HEK293 (cell line): ENCODE measurements around the gene L3MBTL3.

Experiments used
- CTCF ChIA-PET: fragments of 350-600 bp; formaldehyde crosslinking; extraction: SDS; loops from one replicate; lab custom pipeline; 2021; ENCODE audit warnings: antibody characterized with exemption; lab: Yijun Ruan, JAX
- POLR2A ChIA-PET: fragments of 300-600 bp; formaldehyde crosslinking; extraction: SDS; loops from one replicate; lab custom pipeline; 2020; ENCODE audit warnings: antibody characterized with exemption, inconsistent platforms; lab: Yijun Ruan, JAX
- H3K27ac ChIP-seq: fragments of 200-500 bp; sonication (Bioruptor generic); 2 replicates; pipeline ENCODE4 v1.5.1; 2014; ENCODE audit warnings: low read depth, low read length, control low read depth, inconsistent platforms; ENCODE audit errors: extremely low read depth
- H3K36me3 ChIP-seq, 2 experiments: fragments of 200-500 bp in 1 of 2; sonication (Bioruptor generic) in 1 of 2; 1 replicate in 1 of 2; 2 replicates in 1 of 2; pipeline ENCODE4 v1.5.1; 2014 to 2017; ENCODE audit warnings: inconsistent platforms in 2 of 2, low read length in 2 of 2; ENCODE audit not compliant: control insufficient read depth in 2 of 2, insufficient read depth in 1 of 2
- H3K4me1 ChIP-seq: fragments of 200-500 bp; sonication (Bioruptor generic); 2 replicates; pipeline ENCODE4 v1.5.1; 2014; ENCODE audit warnings: mild to moderate bottlenecking, low read length, inconsistent platforms; ENCODE audit not compliant: control insufficient read depth, insufficient read depth
- H3K4me3 ChIP-seq: 2 replicates; pipeline ENCODE4 v1.5.1; 2011; ENCODE audit warnings: low read depth, mild to moderate bottlenecking, control low read depth, low read length, moderate library complexity
- H3K9me3 ChIP-seq: fragments of 200-500 bp; sonication (Bioruptor generic); 2 replicates; pipeline ENCODE4 v1.5.1; 2014; ENCODE audit warnings: low read depth, low read length, inconsistent platforms; ENCODE audit not compliant: control insufficient read depth, insufficient read depth
- KLF8 ChIP-seq: fragments of 450-650 bp; formaldehyde crosslinking; IDR thresholded peaks from 2 replicates; pipeline ENCODE4 v1.5.1; 2016; ENCODE audit warnings: missing biosample characterization, missing genetic modification characterization
- ZBTB17 ChIP-seq: fragments of 450-650 bp; formaldehyde crosslinking; IDR thresholded peaks from 2 replicates; pipeline ENCODE4 v1.5.1; 2016; ENCODE audit warnings: missing biosample characterization, missing genetic modification characterization
- ZBTB20 ChIP-seq: fragments of 450-650 bp; formaldehyde crosslinking; IDR thresholded peaks from 2 replicates; pipeline ENCODE4 v1.5.1; 2016; ENCODE audit warnings: missing biosample characterization, missing genetic modification characterization
- ZBTB48 ChIP-seq: fragments of 450-650 bp; formaldehyde crosslinking; IDR thresholded peaks from 2 replicates; pipeline ENCODE4 v1.5.1; 2016; ENCODE audit warnings: missing biosample characterization, missing genetic modification characterization
- ZBTB7A ChIP-seq: fragments of 450-650 bp; formaldehyde crosslinking; IDR thresholded peaks from 2 replicates; pipeline ENCODE4 v1.5.1; 2016; ENCODE audit warnings: low read depth, missing biosample characterization, missing genetic modification characterization
- ZBTB8A ChIP-seq: fragments of 450-650 bp; formaldehyde crosslinking; IDR thresholded peaks from 2 replicates; pipeline ENCODE4 v1.5.1; 2016; ENCODE audit warnings: missing biosample characterization, missing genetic modification characterization
- ZNF133 ChIP-seq: fragments of 450-650 bp; formaldehyde crosslinking; IDR thresholded peaks from 2 replicates; pipeline ENCODE4 v1.5.1; 2016; ENCODE audit warnings: missing biosample characterization, missing genetic modification characterization
- ZNF157 ChIP-seq: fragments of 450-650 bp; formaldehyde crosslinking; IDR thresholded peaks from 2 replicates; pipeline ENCODE4 v1.5.1; 2016; ENCODE audit warnings: missing biosample characterization, missing genetic modification characterization
- ZNF350 ChIP-seq: fragments of 450-650 bp; formaldehyde crosslinking; IDR thresholded peaks from 2 replicates; pipeline ENCODE4 v1.5.0; 2017; ENCODE audit warnings: missing biosample characterization, mild to moderate bottlenecking, missing genetic modification characterization
- ZNF354C ChIP-seq: fragments of 450-650 bp; formaldehyde crosslinking; IDR thresholded peaks from 2 replicates; pipeline ENCODE4 v1.5.1; 2016; ENCODE audit warnings: missing biosample characterization, missing genetic modification characterization, low read depth, borderline replicate concordance
- ZNF433 ChIP-seq: fragments of 450-650 bp; formaldehyde crosslinking; IDR thresholded peaks from 2 replicates; pipeline ENCODE4 v1.5.1; 2016; ENCODE audit warnings: missing biosample characterization, missing genetic modification characterization, low read depth
- ZNF473 ChIP-seq: fragments of 450-650 bp; formaldehyde crosslinking; IDR thresholded peaks from 2 replicates; pipeline ENCODE4 v1.5.1; 2017; ENCODE audit warnings: missing biosample characterization, missing genetic modification characterization
- ZNF529 ChIP-seq: fragments of 450-650 bp; formaldehyde crosslinking; IDR thresholded peaks from 2 replicates; pipeline ENCODE4 v1.5.1; 2017; ENCODE audit warnings: missing genetic modification characterization, missing biosample characterization; ENCODE audit not compliant: insufficient replicate concordance
- ZNF549 ChIP-seq: fragments of 450-650 bp; IDR thresholded peaks from 2 replicates; pipeline ENCODE4 v1.5.1; 2018; ENCODE audit warnings: missing biosample characterization, missing genetic modification characterization, mild to moderate bottlenecking, inconsistent platforms, moderate library complexity
- ZNF558 ChIP-seq: fragments of 450-650 bp; formaldehyde crosslinking; IDR thresholded peaks from 2 replicates; pipeline ENCODE4 v1.5.1; 2016; ENCODE audit warnings: missing biosample characterization, missing genetic modification characterization
- ZNF561 ChIP-seq: fragments of 450-650 bp; IDR thresholded peaks from 2 replicates; pipeline ENCODE4 v1.5.1; 2018; ENCODE audit warnings: missing biosample characterization, missing genetic modification characterization, borderline replicate concordance
- ZNF654 ChIP-seq: fragments of 450-650 bp; formaldehyde crosslinking; IDR thresholded peaks from 2 replicates; pipeline ENCODE4 v1.5.1; 2016; ENCODE audit warnings: low read depth, missing biosample characterization, missing genetic modification characterization
- ZNF701 ChIP-seq: fragments of 450-650 bp; formaldehyde crosslinking; IDR thresholded peaks from 2 replicates; pipeline ENCODE4 v1.5.1; 2016; ENCODE audit warnings: missing biosample characterization, missing genetic modification characterization
- ZNF792 ChIP-seq: fragments of 450-650 bp; formaldehyde crosslinking; IDR thresholded peaks from 2 replicates; pipeline ENCODE4 v1.5.1; 2016; ENCODE audit warnings: missing biosample characterization, missing genetic modification characterization
- ZNF837 ChIP-seq: fragments of 450-650 bp; formaldehyde crosslinking; IDR thresholded peaks from 2 replicates; pipeline ENCODE4 v1.5.1; 2016; ENCODE audit warnings: missing biosample characterization, missing genetic modification characterization
- TF ChIP-seq, protein P1 (sequence below): fragments of 450-650 bp; formaldehyde crosslinking; IDR thresholded peaks from 2 replicates; pipeline ENCODE4 v1.5.1; 2016; ENCODE audit warnings: missing biosample characterization, missing genetic modification characterization, borderline replicate concordance
- TF ChIP-seq, protein P2 (sequence below): fragments of 450-650 bp; formaldehyde crosslinking; IDR thresholded peaks from 2 replicates; pipeline ENCODE4 v1.5.1; 2016; ENCODE audit warnings: missing biosample characterization, missing genetic modification characterization, borderline replicate concordance
- TF ChIP-seq, protein P3 (sequence below): fragments of 450-650 bp; formaldehyde crosslinking; IDR thresholded peaks from 2 replicates; pipeline ENCODE4 v1.5.1; 2017; ENCODE audit warnings: missing biosample characterization, missing genetic modification characterization

The L3MBTL3 gene

DNA sequence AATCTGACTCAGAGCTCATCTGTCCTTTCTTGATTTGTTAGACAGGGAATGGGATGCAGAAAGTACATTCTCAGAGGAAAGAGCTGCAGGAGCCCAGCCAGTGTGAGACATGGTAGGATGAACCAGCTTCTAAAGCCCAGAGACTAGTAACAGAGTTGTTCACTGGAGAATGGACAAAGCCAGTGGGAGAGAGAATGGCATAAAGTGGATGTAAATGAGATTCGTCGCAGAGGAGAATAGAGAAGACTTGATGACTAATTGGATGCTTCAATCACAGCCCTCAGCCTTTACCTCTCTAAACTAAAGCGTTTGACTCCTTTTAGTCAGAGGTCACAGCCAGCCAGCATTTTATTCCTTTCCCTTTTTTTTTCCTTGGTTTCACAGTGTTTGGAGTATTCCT, 25.5 kb upstream of the L3MBTL3 start (continued):
- TF ChIP-seq ZNF558 (no peak), ZBTB7A (tag by site-specific recombination) (no peak), ZNF133 (tag by site-specific recombination) (no peak), ZNF701 (no peak), ZNF792 (no peak)
- TF ChIP-seq, protein P1, sequence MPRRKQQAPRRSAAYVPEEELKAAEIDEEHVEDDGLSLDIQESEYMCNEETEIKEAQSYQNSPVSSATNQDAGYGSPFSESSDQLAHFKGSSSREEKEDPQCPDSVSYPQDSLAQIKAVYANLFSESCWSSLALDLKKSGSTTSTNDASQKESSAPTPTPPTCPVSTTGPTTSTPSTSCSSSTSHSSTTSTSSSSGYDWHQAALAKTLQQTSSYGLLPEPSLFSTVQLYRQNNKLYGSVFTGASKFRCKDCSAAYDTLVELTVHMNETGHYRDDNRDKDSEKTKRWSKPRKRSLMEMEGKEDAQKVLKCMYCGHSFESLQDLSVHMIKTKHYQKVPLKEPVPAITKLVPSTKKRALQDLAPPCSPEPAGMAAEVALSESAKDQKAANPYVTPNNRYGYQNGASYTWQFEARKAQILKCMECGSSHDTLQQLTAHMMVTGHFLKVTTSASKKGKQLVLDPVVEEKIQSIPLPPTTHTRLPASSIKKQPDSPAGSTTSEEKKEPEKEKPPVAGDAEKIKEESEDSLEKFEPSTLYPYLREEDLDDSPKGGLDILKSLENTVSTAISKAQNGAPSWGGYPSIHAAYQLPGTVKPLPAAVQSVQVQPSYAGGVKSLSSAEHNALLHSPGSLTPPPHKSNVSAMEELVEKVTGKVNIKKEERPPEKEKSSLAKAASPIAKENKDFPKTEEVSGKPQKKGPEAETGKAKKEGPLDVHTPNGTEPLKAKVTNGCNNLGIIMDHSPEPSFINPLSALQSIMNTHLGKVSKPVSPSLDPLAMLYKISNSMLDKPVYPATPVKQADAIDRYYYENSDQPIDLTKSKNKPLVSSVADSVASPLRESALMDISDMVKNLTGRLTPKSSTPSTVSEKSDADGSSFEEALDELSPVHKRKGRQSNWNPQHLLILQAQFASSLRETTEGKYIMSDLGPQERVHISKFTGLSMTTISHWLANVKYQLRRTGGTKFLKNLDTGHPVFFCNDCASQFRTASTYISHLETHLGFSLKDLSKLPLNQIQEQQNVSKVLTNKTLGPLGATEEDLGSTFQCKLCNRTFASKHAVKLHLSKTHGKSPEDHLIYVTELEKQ (tag by site-specific recombination) = no peak

DNA sequence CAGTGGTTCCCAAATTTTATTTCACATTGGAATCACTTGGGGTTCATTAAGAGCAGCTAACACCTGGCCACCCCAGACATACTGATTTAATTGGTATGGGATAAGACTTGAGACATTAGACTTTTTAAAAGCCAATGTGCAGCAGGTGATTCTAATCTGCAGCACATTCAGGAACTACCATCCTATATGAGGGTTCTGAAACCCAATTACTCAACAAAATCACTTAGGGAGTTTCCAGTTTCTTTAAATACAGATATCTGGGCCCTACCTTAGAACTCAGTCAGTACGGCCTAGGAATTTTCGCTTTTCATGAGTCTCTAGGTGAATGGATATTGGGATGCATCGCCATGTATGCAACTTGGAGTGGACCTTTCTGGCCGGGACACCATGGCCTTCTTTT, 24.0 kb upstream of the L3MBTL3 start:
- no peaks in the 10 kb centered on the region for H3K4me1 ChIP-seq
- no peaks in the 10 kb centered on the region for H3K36me3 ChIP-seq
- no peaks in the 10 kb centered on the region for H3K9me3 ChIP-seq
- no peak overlapping the region for H3K27ac ChIP-seq
- POLR2A ChIA-PET = no interaction called here
- no peak overlapping the region for H3K4me3 ChIP-seq
- TF ChIP-seq ZBTB17 (tag by site-specific recombination) (no peak), ZNF837 (tag by site-specific recombination) (no peak), KLF8 (tag by site-specific recombination) (no peak), ZNF654 (no peak), ZBTB8A (tag by site-specific recombination) (no peak), ZBTB48 (tag by site-specific recombination) (no peak), ZNF354C (no peak), ZNF433 (no peak), ZNF473 (tag by site-specific recombination) (no peak), ZNF529 (tag by site-specific recombination) (no peak), ZNF350 (tag by site-specific recombination) (no peak)
- TF ChIP-seq, protein P2, sequence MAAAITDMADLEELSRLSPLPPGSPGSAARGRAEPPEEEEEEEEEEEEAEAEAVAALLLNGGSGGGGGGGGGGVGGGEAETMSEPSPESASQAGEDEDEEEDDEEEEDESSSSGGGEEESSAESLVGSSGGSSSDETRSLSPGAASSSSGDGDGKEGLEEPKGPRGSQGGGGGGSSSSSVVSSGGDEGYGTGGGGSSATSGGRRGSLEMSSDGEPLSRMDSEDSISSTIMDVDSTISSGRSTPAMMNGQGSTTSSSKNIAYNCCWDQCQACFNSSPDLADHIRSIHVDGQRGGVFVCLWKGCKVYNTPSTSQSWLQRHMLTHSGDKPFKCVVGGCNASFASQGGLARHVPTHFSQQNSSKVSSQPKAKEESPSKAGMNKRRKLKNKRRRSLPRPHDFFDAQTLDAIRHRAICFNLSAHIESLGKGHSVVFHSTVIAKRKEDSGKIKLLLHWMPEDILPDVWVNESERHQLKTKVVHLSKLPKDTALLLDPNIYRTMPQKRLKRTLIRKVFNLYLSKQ = no peak
- TF ChIP-seq, protein P3, sequence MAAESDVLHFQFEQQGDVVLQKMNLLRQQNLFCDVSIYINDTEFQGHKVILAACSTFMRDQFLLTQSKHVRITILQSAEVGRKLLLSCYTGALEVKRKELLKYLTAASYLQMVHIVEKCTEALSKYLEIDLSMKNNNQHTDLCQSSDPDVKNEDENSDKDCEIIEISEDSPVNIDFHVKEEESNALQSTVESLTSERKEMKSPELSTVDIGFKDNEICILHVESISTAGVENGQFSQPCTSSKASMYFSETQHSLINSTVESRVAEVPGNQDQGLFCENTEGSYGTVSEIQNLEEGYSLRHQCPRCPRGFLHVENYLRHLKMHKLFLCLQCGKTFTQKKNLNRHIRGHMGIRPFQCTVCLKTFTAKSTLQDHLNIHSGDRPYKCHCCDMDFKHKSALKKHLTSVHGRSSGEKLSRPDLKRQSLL (tag by site-specific recombination) = no peak
- CTCF ChIA-PET = interaction anchor here (1.1 kb wide), 1 partner anchor 390 kb away, joined by 3 read pairs; no protein-coding TSS in a partner anchor

DNA sequence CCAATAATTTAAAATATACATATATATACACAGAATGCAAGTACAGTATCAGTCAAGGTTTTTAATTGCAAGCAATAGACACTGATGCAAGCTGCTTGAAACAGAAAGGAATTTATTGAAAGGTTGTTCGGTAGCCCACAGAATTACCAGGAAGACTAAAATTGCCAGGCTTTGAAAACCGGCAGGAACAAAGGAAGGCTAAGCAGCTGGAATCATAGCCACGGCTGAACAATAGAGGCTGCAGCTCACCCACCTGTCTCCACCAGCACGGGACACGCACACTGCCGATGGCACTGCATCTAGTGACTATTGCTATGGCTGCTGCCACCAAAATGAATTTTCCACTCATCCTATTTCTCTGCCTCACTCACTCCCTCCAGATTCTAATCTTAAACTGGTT, 22.0 kb upstream of the L3MBTL3 start:
- CTCF ChIA-PET = no interaction called here
- no peak for TF ChIP-seq ZNF549 (tag by site-specific recombination)
- TF ChIP-seq ZBTB20 = no peak
- TF ChIP-seq ZNF157 = no peak
- TF ChIP-seq ZNF561 = no peak
- no peak for TF ChIP-seq ZBTB17 (tag by site-specific recombination)
- Histone ChIP-seq H3K36me3 (no peaks in the 10 kb centered on the region), H3K27ac (no peak overlapping the region), H3K4me1 (no peaks in the 10 kb centered on the region), H3K9me3 (no peaks in the 10 kb centered on the region), H3K4me3 (no peak overlapping the region)
- POLR2A ChIA-PET = no interaction called here
